Mucosa of descending colon (tissue), 3 donors: ENCODE data around the gene ERBB4. TPM values are rescaled to one million over a fixed set of nuclear protein-coding genes. Genes with fewer than 3 reads are reported as not detected.
"Not testable (repeated sequence)": the region's sequence is repeated elsewhere in the genome, so short reads cannot be mapped to it uniquely, and the experiment has no call there.

Experiments
- ATAC-seq: fragments of 200-7000 bp; cut with Tn5 transposase; one replicate; pipeline ENCODE4 v1.9.1; 2020; ENCODE audit warnings: mild to moderate bottlenecking, moderate library complexity
- DNase-seq, 3 donors: peaks; one replicate each; pipeline ENCODE4 v3.0.0-alpha.2; 2020
- H3K36me3 ChIP-seq: fragments of 200-600 bp; one replicate; pipeline ENCODE4 v1.8.0; 2021; ENCODE audit warnings: low read depth, mild to moderate bottlenecking
- H3K4me1 ChIP-seq: fragments of 200-600 bp; one replicate; pipeline ENCODE4 v1.8.0; 2021; ENCODE audit warnings: low read depth, mild to moderate bottlenecking
- H3K4me3 ChIP-seq: fragments of 200-600 bp; one replicate; pipeline ENCODE4 v1.8.0; 2021; ENCODE audit warnings: mild to moderate bottlenecking
- H3K9me3 ChIP-seq: fragments of 200-600 bp; one replicate; pipeline ENCODE4 v1.8.0; 2021; ENCODE audit warnings: mild to moderate bottlenecking
- CTCF ChIP-seq: fragments of 200-600 bp; IDR thresholded peaks from one replicate; pipeline ENCODE4 v1.8.0; 2022; ENCODE audit warnings: antibody characterized with exemption, mild to moderate bottlenecking
- intact Hi-C, 2 donors: fragments of 100-400 bp; cut with DNase I in 1 of 2; cut with micrococcal nuclease in 1 of 2; formaldehyde crosslinking; loops; one replicate each; pipeline versions ENCODE4 v1.11.0 to v1.11.1; 2022; cut with DNase I, micrococcal nuclease
- total RNA-seq, 3 donors: library from RNA; stranded (reverse); fragmentation: NEBNext Ultra II Directional in 2 of 3; extraction: Animal tissue kit (Norgen Biotek cat#: 25700) in 2 of 3; gene quantifications; one replicate each; pipeline versions ENCODE4 v1.2.1 to v1.2.4, GENCODE V29; 2021 to 2023
- donor health status: DM: no; HTN: no; CAD: no; lungs with moderate emphysema.
- donor health status: DM: no; HTN: no; CAD: no.
- donor health status: DM: no; HTN: yes; CAD: no.

The ERBB4 gene
- total RNA-seq, 3 donors from 2014 or later: 0.05 to 0.25 TPM; not detected in 1

DNA sequence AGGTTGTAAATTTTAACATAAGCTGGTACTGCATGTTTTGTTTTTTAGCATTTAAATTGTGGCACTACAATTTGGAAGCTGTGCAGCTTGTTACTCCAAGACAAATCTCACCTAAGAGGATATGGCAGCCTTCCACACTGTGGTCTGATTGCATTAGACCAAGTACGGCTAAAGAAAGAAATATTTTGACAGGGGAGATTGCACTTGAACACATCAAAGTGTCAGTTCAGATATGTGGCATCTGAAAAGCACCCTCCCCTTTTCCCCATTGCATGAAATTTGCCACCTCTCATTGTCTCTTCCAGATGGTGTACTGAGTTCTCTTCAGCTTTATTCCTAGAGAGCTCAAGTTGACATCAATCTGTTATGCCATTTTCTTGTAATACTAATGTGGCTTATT lies 295.9 kb downstream of the ERBB4 start:
- intact Hi-C loops: no loop called here
- ATAC-seq (no peak), DNase-seq (no peak)
- no peaks in the 10 kb centered on the region for H3K4me1 ChIP-seq
- no peaks in the 10 kb centered on the region for H3K36me3 ChIP-seq
- no peak for TF ChIP-seq CTCF
- H3K9me3 ChIP-seq: no peaks in the 10 kb centered on the region
- H3K4me3 ChIP-seq: no peak overlapping the region

GRCh38 chr2:212238152-212238551 lies 300.4 kb downstream of the ERBB4 start:
- H3K36me3 ChIP-seq, H3K4me3 ChIP-seq, H3K9me3 ChIP-seq, ATAC-seq, H3K4me1 ChIP-seq, intact Hi-C loops, DNase-seq: not testable (repeated sequence)

DNA sequence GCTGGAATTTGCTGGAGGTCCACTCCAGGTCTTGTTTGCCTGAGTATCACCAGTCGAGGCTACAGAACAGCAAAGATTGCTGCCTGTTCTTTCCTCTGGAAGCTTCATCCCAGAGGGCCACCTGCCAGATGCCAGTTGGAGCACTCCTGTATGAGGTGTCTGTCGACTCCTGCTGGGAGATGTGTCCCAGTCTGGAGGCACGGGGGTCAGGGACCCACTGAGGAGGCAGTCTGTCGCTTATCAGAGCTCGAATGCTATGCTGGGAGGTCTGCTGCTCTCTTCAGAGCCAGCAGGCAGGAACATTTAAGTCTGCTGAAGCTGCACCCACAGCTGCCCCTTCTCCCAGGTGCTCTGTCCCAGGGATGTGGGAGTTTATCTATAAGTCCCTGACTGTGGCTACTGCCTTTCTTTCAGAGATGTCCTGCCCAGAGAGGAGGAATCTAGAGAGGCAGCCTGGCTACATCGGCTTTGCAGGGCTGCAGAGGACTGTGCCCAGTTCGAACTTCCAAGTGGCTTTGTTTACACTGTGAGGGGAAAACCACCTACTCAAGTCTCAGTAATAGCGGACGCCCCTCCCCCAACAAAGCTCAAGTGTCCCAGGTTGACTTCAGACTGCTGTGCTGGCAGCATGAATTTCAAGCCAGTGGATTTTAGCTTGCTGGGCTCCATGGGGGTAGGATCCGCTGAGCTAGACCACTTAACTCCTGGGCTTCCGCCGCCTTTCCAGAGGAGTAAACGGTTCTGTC lies 301.1 kb downstream of the ERBB4 start:
- Histone ChIP-seq H3K36me3 (no peaks in the 10 kb centered on the region), H3K9me3 (no peaks in the 10 kb centered on the region), H3K4me3 (no peak overlapping the region), H3K4me1 (no peaks in the 10 kb centered on the region)
- no peak for ATAC-seq
- DNase-seq: no peak
- intact Hi-C loops: no loop called here
- TF ChIP-seq CTCF: no peak

- intact Hi-C loops: no loop called here
- Histone ChIP-seq H3K36me3 (no peaks in the 10 kb centered on the region), H3K4me3 (no peak overlapping the region), H3K9me3 (no peaks in the 10 kb centered on the region), H3K4me1 (no peaks in the 10 kb centered on the region)
- no peak for TF ChIP-seq CTCF
- DNase-seq (no peak), ATAC-seq (no peak)
Measured at GRCh38 chr2:212228743-212229171, 309.8 kb downstream of the ERBB4 start.

DNA sequence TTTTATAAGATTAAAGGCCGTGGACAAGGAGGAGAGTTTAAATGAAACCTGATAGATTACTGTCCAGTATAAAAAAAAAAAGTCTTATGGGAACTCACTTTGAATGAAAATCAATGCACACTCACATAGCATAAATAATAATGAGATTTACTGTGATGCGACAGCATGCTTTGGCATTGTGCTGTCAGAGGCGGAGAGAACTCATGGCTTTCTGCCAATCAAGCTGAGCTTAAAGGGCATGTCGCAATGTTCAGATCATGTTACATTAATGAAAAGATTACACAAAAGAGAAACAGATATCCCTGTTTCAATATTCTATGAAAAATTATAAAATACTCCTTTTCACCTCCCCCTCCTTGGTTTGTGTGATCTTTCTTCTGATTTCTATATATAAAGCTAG lies 310.8 kb downstream of the ERBB4 start:
- ATAC-seq (no peak), DNase-seq (peak in 1 of 3 donors; percentile 4)
- H3K9me3 ChIP-seq: no peaks in the 10 kb centered on the region
- intact Hi-C loops: no loop called here
- no peak for TF ChIP-seq CTCF
- H3K36me3 ChIP-seq: no peaks in the 10 kb centered on the region
- H3K4me1 ChIP-seq: no peaks in the 10 kb centered on the region
- no peak overlapping the region for H3K4me3 ChIP-seq

DNA sequence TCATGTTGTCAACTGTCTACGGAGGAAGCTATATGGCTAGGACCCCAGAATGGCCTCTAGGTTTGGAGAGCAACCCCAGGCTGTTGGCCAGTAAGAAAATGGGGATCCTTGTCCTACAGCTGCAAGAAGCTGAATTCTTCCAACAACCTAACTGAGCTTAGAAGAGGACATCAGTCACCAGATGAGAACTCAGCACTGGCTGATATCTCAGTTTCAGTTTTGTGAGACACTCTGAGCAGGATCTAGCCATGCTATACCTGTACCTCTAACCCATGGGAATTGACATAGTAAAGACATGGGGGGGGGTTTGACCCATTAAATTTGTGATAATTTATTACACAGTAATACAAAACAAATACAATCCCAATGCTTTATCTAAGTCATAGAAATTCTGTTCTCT lies 312.5 kb downstream of the ERBB4 start:
- no peaks in the 10 kb centered on the region for H3K9me3 ChIP-seq
- intact Hi-C loops: no loop called here
- no peak overlapping the region for H3K4me3 ChIP-seq
- no peak for TF ChIP-seq CTCF
- DNase-seq: no peak
- ATAC-seq: no peak
- H3K36me3 ChIP-seq: no peaks in the 10 kb centered on the region
- H3K4me1 ChIP-seq: no peaks in the 10 kb centered on the region
